Thymus (tissue), 14 donors: Measurements from ENCODE around the gene LSM12. TPM values are rescaled to one million over a fixed set of nuclear protein-coding genes. Genes with fewer than 3 reads are reported as not detected.

Experiments
- DNase-seq, 9 donors: peaks; one replicate each; pipeline ENCODE4 v3.0.0-alpha.2; 2013; ENCODE audit warnings: low spot score in 9 of 9, low read depth in 6 of 9, missing footprints in 1 of 9
- H3K27ac ChIP-seq, 2 donors: one replicate each; pipeline ENCODE4 v1.5.1; 2013; ENCODE audit warnings: control low read depth in 1 of 2, low read depth in 1 of 2, low read length in 1 of 2, mild to moderate bottlenecking in 1 of 2, moderate library complexity in 1 of 2
- H3K27me3 ChIP-seq, 2 donors: one replicate each; pipeline ENCODE4 v1.5.1; 2013; ENCODE audit warnings: low read length in 1 of 2; ENCODE audit not compliant: control insufficient read depth in 2 of 2, insufficient read depth in 1 of 2
- H3K36me3 ChIP-seq, 2 donors: one replicate each; pipeline ENCODE4 v1.5.1; 2013; ENCODE audit warnings: low read length in 1 of 2, mild to moderate bottlenecking in 1 of 2, moderate library complexity in 1 of 2; ENCODE audit not compliant: control insufficient read depth in 2 of 2, insufficient read depth in 2 of 2
- H3K4me1 ChIP-seq, 2 donors: one replicate each; pipeline ENCODE4 v1.5.1; 2013; ENCODE audit warnings: low read length in 2 of 2; ENCODE audit not compliant: control insufficient read depth in 2 of 2, insufficient read depth in 2 of 2
- H3K4me3 ChIP-seq, 2 donors: one replicate each; pipeline ENCODE4 v1.5.1; 2013; ENCODE audit warnings: low read length in 2 of 2, control low read depth in 1 of 2, mild to moderate bottlenecking in 1 of 2
- H3K9me3 ChIP-seq, 2 donors: one replicate each; pipeline ENCODE4 v1.5.1; 2013; ENCODE audit warnings: low read length in 1 of 2, mild to moderate bottlenecking in 1 of 2; ENCODE audit not compliant: control insufficient read depth in 2 of 2, insufficient read depth in 1 of 2
- WGBS: extraction: QIAGEN DNeasy Blood & Tissue Kit; methylation state at CpG from one replicate; pipeline ENCODE4 v1.1.7; 2013; 5-methylcytosine and 5-hydroxymethylcytosine counted together
- long read RNA-seq, 10 donors: transcript quantifications; one replicate each; lab custom pipeline, GENCODE V29; 2026
- polyA plus RNA-seq: library from polyadenylated mRNA; stranded (reverse); fragments of 200-250 nt; gene quantifications from one replicate; pipeline ENCODE4 v1.2.3, GENCODE V29; 2013
- total RNA-seq: library from RNA; stranded (reverse); fragments of 120-200 nt; gene quantifications from one replicate; pipeline ENCODE4 v1.2.4, GENCODE V29; 2013
- donor health status: healthy.

The LSM12 gene
- 24.2 TPM for total RNA-seq
- polyA plus RNA-seq: 31.3 TPM
- long read RNA-seq, donor 1, partial matches to known transcripts: 0 of 4 reads
- long read RNA-seq, donor 1, other reads (novel, unspliced or antisense): 0 of 4 reads
- long read RNA-seq, donor 2: 0 reads
- long read RNA-seq, donor 3, transcript LSM12-201 (5 exons, 2,308 nt): major isoform, 32 of 69 reads
- long read RNA-seq, donor 3, partial matches to known transcripts: 23 of 69 reads
- long read RNA-seq, donor 3, other reads (novel, unspliced or antisense): 14 of 69 reads
- long read RNA-seq, donor 4, transcript LSM12-201 (5 exons, 2,308 nt): major isoform, 18 of 47 reads
- long read RNA-seq, donor 4, partial matches to known transcripts: 27 of 47 reads
- long read RNA-seq, donor 4, other reads (novel, unspliced or antisense): 0 of 47 reads
- long read RNA-seq, donor 5, transcript LSM12-201 (5 exons, 2,308 nt): major isoform, 46 of 75 reads
- long read RNA-seq, donor 5, partial matches to known transcripts: 24 of 75 reads
- long read RNA-seq, donor 5, other reads (novel, unspliced or antisense): 0 of 75 reads
- long read RNA-seq, donor 6, transcript LSM12-201 (5 exons, 2,308 nt): major isoform, 17 of 17 reads
- long read RNA-seq, donor 6, partial matches to known transcripts: 0 of 17 reads
- long read RNA-seq, donor 6, other reads (novel, unspliced or antisense): 0 of 17 reads
- long read RNA-seq, donor 7, transcript LSM12-201 (5 exons, 2,308 nt): major isoform, 25 of 34 reads
- long read RNA-seq, donor 7, transcript LSM12-203 (3 exons, 559 nt): minor isoform, 9 of 34 reads
- long read RNA-seq, donor 7, partial matches to known transcripts: 0 of 34 reads
- long read RNA-seq, donor 7, other reads (novel, unspliced or antisense): 0 of 34 reads
- long read RNA-seq, donor 8, transcript LSM12-201 (5 exons, 2,308 nt): major isoform, 14 of 15 reads
- long read RNA-seq, donor 8, partial matches to known transcripts: 0 of 15 reads
- long read RNA-seq, donor 8, other reads (novel, unspliced or antisense): 0 of 15 reads
- long read RNA-seq, donor 9, transcript LSM12-201 (5 exons, 2,308 nt): major isoform, 15 of 21 reads
- long read RNA-seq, donor 9, partial matches to known transcripts: 0 of 21 reads
- long read RNA-seq, donor 9, other reads (novel, unspliced or antisense): 5 of 21 reads
- long read RNA-seq, donor 10, transcript LSM12-201 (5 exons, 2,308 nt): major isoform, 29 of 30 reads
- long read RNA-seq, donor 10, partial matches to known transcripts: 0 of 30 reads
- long read RNA-seq, donor 10, other reads (novel, unspliced or antisense): 0 of 30 reads

- peak; percentile 71 to 94 (median 85) for DNase-seq
- H3K9me3 ChIP-seq: no peaks in the 10 kb centered on the region
- H3K4me3 ChIP-seq: peak within 1 kb of the TSS; percentile 65 to 83
- WGBS: under 1% methylated on average over 65 of the region's 65 CpGs
- no peaks in the 10 kb centered on the region for H3K27me3 ChIP-seq
- peak within 1 kb of the TSS; percentile 77 to 93 for H3K27ac ChIP-seq
- peaks cover 4 to 28% of the 10 kb centered on the region in 2 donors for H3K4me1 ChIP-seq
- peaks cover 21 to 24% of the 10 kb centered on the region in 2 donors for H3K36me3 ChIP-seq
Measured at GRCh38 chr17:44066204-44066930, at the start of gene LSM12. TSS of gene LSM12 (minus strand) at chr17:44066671. CDS start at chr17:44066587, 84 bp downstream.

GRCh38 chr17:44115585-44116415 is 49.3 kb upstream of the LSM12 start:
- Histone ChIP-seq H3K4me1 (peaks cover 15 to 23% of the 10 kb centered on the region in 2 donors), H3K27me3 (no peaks in the 10 kb centered on the region), H3K4me3 (no peak overlapping the region), H3K36me3 (peaks cover 3 to 12% of the 10 kb centered on the region in 2 donors), H3K27ac (no peak overlapping the region), H3K9me3 (no peaks in the 10 kb centered on the region)
- WGBS: 82% methylated on average over 11 of the region's 11 CpGs
- DNase-seq: no peak

DNA sequence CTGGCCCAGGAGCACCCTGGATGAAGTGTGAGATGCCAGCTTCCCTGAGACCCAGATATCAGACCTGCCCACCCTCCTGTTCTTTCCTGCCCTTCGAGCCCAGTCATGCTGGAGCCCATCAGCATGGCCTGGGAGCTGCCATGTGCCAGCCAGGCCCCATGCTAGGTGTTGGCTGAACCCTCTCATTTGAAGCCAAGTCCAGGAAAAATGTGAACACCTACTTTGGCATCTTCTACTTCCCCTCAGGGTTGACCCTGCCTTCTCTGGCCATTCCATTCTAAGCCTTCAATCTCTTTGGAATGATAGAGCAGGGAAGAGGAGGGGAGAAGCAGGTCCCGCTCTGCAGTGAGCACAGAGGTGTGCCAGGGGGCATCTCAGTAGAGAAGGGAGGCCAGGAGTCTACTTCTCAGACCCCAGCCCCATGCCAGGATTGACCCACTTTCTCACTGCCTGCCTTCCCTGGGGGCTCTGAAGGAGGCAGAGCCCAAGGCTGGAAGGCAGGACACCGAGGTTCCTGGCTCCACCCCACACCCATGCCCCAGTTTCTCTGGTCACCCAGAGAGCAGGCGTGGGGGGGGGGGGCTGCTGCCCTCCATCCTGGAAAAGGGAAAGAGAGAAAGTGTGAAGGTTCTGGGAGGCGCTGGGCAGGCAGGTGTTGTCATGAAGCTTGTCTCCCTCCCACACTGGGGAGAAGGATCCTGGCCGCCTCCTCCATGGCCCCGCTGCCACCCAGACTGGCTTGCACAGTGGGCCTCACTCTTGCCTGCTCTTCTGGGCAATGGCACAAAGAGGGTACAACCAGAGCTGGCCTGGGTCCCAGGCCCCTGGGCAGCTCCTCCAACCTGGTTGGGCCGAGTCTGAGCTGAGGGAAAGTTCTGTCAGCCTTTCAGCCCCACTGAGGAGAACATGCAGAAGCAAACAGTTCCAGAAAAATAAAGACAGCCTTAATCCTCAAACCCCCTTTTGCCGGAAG is 47.7 kb upstream of the LSM12 start:
- no peak for DNase-seq
- Histone ChIP-seq H3K27ac (no peak overlapping the region), H3K4me1 (peaks cover 19 to 39% of the 10 kb centered on the region in 2 donors), H3K9me3 (no peaks in the 10 kb centered on the region), H3K4me3 (no peak overlapping the region), H3K27me3 (no peaks in the 10 kb centered on the region), H3K36me3 (peaks cover 3 to 12% of the 10 kb centered on the region in 2 donors)
- 98% methylated on average over 9 of the region's 9 CpGs for WGBS

GRCh38 chr17:44113382-44113781 is 46.9 kb upstream of the LSM12 start:
- no peaks in the 10 kb centered on the region for H3K27me3 ChIP-seq
- H3K4me1 ChIP-seq: peaks cover 19 to 46% of the 10 kb centered on the region in 2 donors
- no peak overlapping the region for H3K27ac ChIP-seq
- peaks cover 3 to 12% of the 10 kb centered on the region in 2 donors for H3K36me3 ChIP-seq
- no peak overlapping the region for H3K4me3 ChIP-seq
- 97% methylated on average over 1 of the region's 1 CpG for WGBS
- no peaks in the 10 kb centered on the region for H3K9me3 ChIP-seq
- no peak for DNase-seq

GRCh38 chr17:44112284-44113280 is 46.1 kb upstream of the LSM12 start:
- no peaks in the 10 kb centered on the region for H3K27me3 ChIP-seq
- H3K4me1 ChIP-seq: peaks cover 19 to 50% of the 10 kb centered on the region in 2 donors
- H3K36me3 ChIP-seq: peaks cover 3 to 12% of the 10 kb centered on the region in 2 donors
- no peak overlapping the region for H3K4me3 ChIP-seq
- H3K27ac ChIP-seq: peak overlapping the region in 1 of 2 donors; percentile 6
- 94% methylated on average over 4 of the region's 4 CpGs for WGBS
- no peak for DNase-seq
- no peaks in the 10 kb centered on the region for H3K9me3 ChIP-seq

- H3K36me3 ChIP-seq: peaks cover 3 to 8% of the 10 kb centered on the region in 2 donors
- WGBS: 80% methylated on average over 3 of the region's 3 CpGs
Measured at GRCh38 chr17:44111777-44112176, 45.3 kb upstream of the LSM12 start.

More at GRCh38 chr17:44111777-44112176, 45.3 kb upstream of the LSM12 start:
- Histone ChIP-seq H3K4me1 (peaks cover 19 to 50% of the 10 kb centered on the region in 2 donors), H3K9me3 (no peaks in the 10 kb centered on the region), H3K27ac (peak overlapping the region; percentile 6 to 67), H3K4me3 (no peak overlapping the region), H3K27me3 (no peaks in the 10 kb centered on the region)
- no peak for DNase-seq
